Hepatocyte (in vitro differentiated cells): ENCODE measurements around the gene BICDL1. TPM values are rescaled to one million over a fixed set of nuclear protein-coding genes. Genes with fewer than 3 reads are reported as not detected.

Source experiments
- DNase-seq: peaks from one replicate; pipeline ENCODE4 v3.0.0-alpha.2; 2016; ENCODE audit warnings: low spot score
- H2AFZ ChIP-seq: fragments of 200-600 bp; sonication (generic); 2 replicates; pipeline ENCODE4 v1.6.0; 2016; ENCODE audit warnings: antibody characterized with exemption, mild to moderate bottlenecking
- H3K27ac ChIP-seq: fragments of 200-600 bp; sonication (generic); 2 replicates; pipeline ENCODE4 v1.5.1; 2016; ENCODE audit warnings: mild to moderate bottlenecking
- H3K27me3 ChIP-seq: fragments of 200-600 bp; sonication (generic); 2 replicates; pipeline ENCODE4 v1.6.1; 2016
- H3K36me3 ChIP-seq: fragments of 200-600 bp; sonication (generic); replicated peaks from 2 replicates; pipeline ENCODE4 v1.5.1; 2016; ENCODE audit warnings: low read depth; ENCODE audit not compliant: insufficient read depth
- H3K4me1 ChIP-seq: fragments of 200-600 bp; sonication (generic); 2 replicates; pipeline ENCODE4 v1.5.1; 2016; ENCODE audit warnings: mild to moderate bottlenecking, moderate library complexity; ENCODE audit not compliant: insufficient read depth
- H3K4me2 ChIP-seq: fragments of 200-600 bp; sonication (generic); 2 replicates; pipeline ENCODE4 v1.6.0; 2016
- H3K4me3 ChIP-seq: fragments of 200-600 bp; sonication (generic); 2 replicates; pipeline ENCODE4 v1.5.1; 2016; ENCODE audit warnings: mild to moderate bottlenecking
- H3K79me2 ChIP-seq: fragments of 200-600 bp; sonication (generic); 2 replicates; pipeline ENCODE4 v1.6.0; 2017; ENCODE audit warnings: mild to moderate bottlenecking
- H3K9me2 ChIP-seq: fragments of 200-600 bp; sonication (generic); replicated peaks from 2 replicates; pipeline ENCODE4 v1.6.0; 2017; ENCODE audit warnings: mild to moderate bottlenecking; ENCODE audit not compliant: insufficient read depth
- H3K9me3 ChIP-seq: fragments of 200-600 bp; sonication (generic); 2 replicates; pipeline ENCODE4 v1.5.1; 2016; ENCODE audit warnings: low read depth, mild to moderate bottlenecking
- H4K20me1 ChIP-seq: fragments of 200-600 bp; sonication (generic); 2 replicates; pipeline ENCODE4 v1.6.0; 2016; ENCODE audit warnings: mild to moderate bottlenecking; ENCODE audit not compliant: insufficient read depth, poor library complexity, severe bottlenecking
- CTCF ChIP-seq: fragments of 200-600 bp; sonication (generic); IDR thresholded peaks from 2 replicates; pipeline ENCODE4 v1.5.1; 2016; ENCODE audit warnings: antibody characterized with exemption, mild to moderate bottlenecking; ENCODE audit not compliant: poor library complexity
- EZH2 ChIP-seq: fragments of 200-600 bp; sonication (generic); IDR thresholded peaks from 2 replicates; pipeline ENCODE4 v1.6.1; 2016; ENCODE audit warnings: antibody characterized with exemption, mild to moderate bottlenecking, borderline replicate concordance
- EZH2phosphoT487 ChIP-seq: fragments of 200-600 bp; sonication (generic); IDR thresholded peaks from one replicate; pipeline ENCODE4 v1.6.1; 2018; ENCODE audit warnings: antibody characterized with exemption, mild to moderate bottlenecking, low read depth, moderate library complexity; ENCODE audit not compliant: unreplicated experiment, severe bottlenecking
- WGBS: methylation state at CpG from one replicate; pipeline ENCODE4 v1.1.6; 2016; ENCODE audit warnings: low lambda C conversion rate; ENCODE audit errors: missing lambda C conversion rate; 5-methylcytosine and 5-hydroxymethylcytosine counted together
- polyA plus RNA-seq: library from polyadenylated mRNA; unstranded; fragments of >200 nt; fragmentation: Nextera tagmentation; extraction: Ambion mirVana; gene quantifications from 2 replicates; pipeline ENCODE4 v1.2.1, GENCODE V29; 2016
- total RNA-seq: library from RNA; depleted of rRNA; stranded (reverse); fragments of >200 nt; gene quantifications from 2 replicates; pipeline ENCODE4 v1.2.3, GENCODE V29; 2014

BICDL1 gene
- total and polyA plus RNA-seq, 2 experiments from 2014 or later: 10.6 to 21.9 TPM

- H3K9me3 ChIP-seq: no peaks in the 10 kb centered on the region
- H3K4me3 ChIP-seq: no peak overlapping the region
- H3K27ac ChIP-seq: no peak overlapping the region
- H4K20me1 ChIP-seq: no peaks in the 10 kb centered on the region
- no peaks in the 10 kb centered on the region for H3K79me2 ChIP-seq
- no peak for DNase-seq
- TF ChIP-seq EZH2phosphoT487: no peak
- TF ChIP-seq CTCF: no peak
- no peak for TF ChIP-seq EZH2
- H3K27me3 ChIP-seq: no peaks in the 10 kb centered on the region
- WGBS: 88% methylated on average over 23 of the region's 23 CpGs
- H3K4me2 ChIP-seq: no peak overlapping the region
- no peak overlapping the region for H2AFZ ChIP-seq
- H3K4me1 ChIP-seq: no peaks in the 10 kb centered on the region
- no peaks in the 10 kb centered on the region for H3K36me3 ChIP-seq
- no peaks in the 10 kb centered on the region for H3K9me2 ChIP-seq
These were observed 103.7 kb downstream of the BICDL1 start for GRCh38 chr12:120092551-120093335.

GRCh38 chr12:120093336-120093591, 104.2 kb downstream of the BICDL1 start:
- no peak for TF ChIP-seq EZH2phosphoT487
- TF ChIP-seq EZH2: no peak
- TF ChIP-seq CTCF: no peak
- H3K79me2 ChIP-seq: no peaks in the 10 kb centered on the region
- H2AFZ ChIP-seq: no peak overlapping the region
- H3K4me2 ChIP-seq: no peak overlapping the region
- no peak for DNase-seq
- no peaks in the 10 kb centered on the region for H3K36me3 ChIP-seq
- no peaks in the 10 kb centered on the region for H3K27me3 ChIP-seq
- no peaks in the 10 kb centered on the region for H3K9me2 ChIP-seq
- no peak overlapping the region for H3K27ac ChIP-seq
- H3K4me1 ChIP-seq: no peaks in the 10 kb centered on the region
- H3K4me3 ChIP-seq: no peak overlapping the region
- H4K20me1 ChIP-seq: no peaks in the 10 kb centered on the region
- H3K9me3 ChIP-seq: no peaks in the 10 kb centered on the region
- WGBS: 83% methylated on average over 4 of the region's 4 CpGs

GRCh38 chr12:120093592-120094355, 104.7 kb downstream of the BICDL1 start:
- WGBS: 33% methylated on average over 16 of the region's 17 CpGs
- no peaks in the 10 kb centered on the region for H3K4me1 ChIP-seq
- no peaks in the 10 kb centered on the region for H4K20me1 ChIP-seq
- H3K27ac ChIP-seq: no peak overlapping the region
- no peak for TF ChIP-seq EZH2phosphoT487
- TF ChIP-seq CTCF: no peak
- no peak for TF ChIP-seq EZH2
- no peak for DNase-seq
- H3K9me2 ChIP-seq: no peaks in the 10 kb centered on the region
- no peak overlapping the region for H3K4me2 ChIP-seq
- H3K36me3 ChIP-seq: no peaks in the 10 kb centered on the region
- no peaks in the 10 kb centered on the region for H3K9me3 ChIP-seq
- H3K27me3 ChIP-seq: no peaks in the 10 kb centered on the region
- no peak overlapping the region for H2AFZ ChIP-seq
- H3K79me2 ChIP-seq: no peaks in the 10 kb centered on the region
- no peak overlapping the region for H3K4me3 ChIP-seq
